ENCODE data around the gene FAM13A. TPM values are rescaled to one million over a fixed set of nuclear protein-coding genes. Genes with fewer than 3 reads are reported as not detected.

FAM13A gene
- total and polyA plus RNA-seq, 10 of the 15 experiments (the other 5 are each of a cell fraction or from before 2014, with no cell fraction given), result 0.05 to 1.8 (median 0.27) TPM; not detected in 1

- no peak for TF ChIP-seq ZZZ3 (IDR thresholded peaks at IDR 0.05; ENCODE audit: control insufficient read depth, insufficient read length, low read depth)
Measured at GRCh38 chr4:88908521-88908920, 148.5 kb downstream of the FAM13A start (continued).

GRCh38 chr4:88908003-88908402, 149.0 kb downstream of the FAM13A start:
- no peak for TF ChIP-seq CBX3 (IDR thresholded peaks at IDR 0.05; ENCODE audit: borderline replicate concordance, low read depth)
- no peak for TF ChIP-seq DPF2 (IDR thresholded peaks at IDR 0.05)
- TF ChIP-seq HDGF (IDR thresholded peaks at IDR 0.05), result no peak
- no peak for TF ChIP-seq JUND (IDR thresholded peaks at IDR 0.05; ENCODE audit: low read depth, low read length)
- no peak for TF ChIP-seq MAX (IDR thresholded peaks at IDR 0.05; ENCODE audit: low read depth, low read length)
- TF ChIP-seq IKZF1 (conservative IDR thresholded peaks at IDR 0.05), result no peak
- no peak for TF ChIP-seq FOS (IDR thresholded peaks at IDR 0.05; ENCODE audit: borderline replicate concordance, extremely low read depth, insufficient read length)
- no peak for TF ChIP-seq KAT2A (conservative IDR thresholded peaks at IDR 0.05; ENCODE audit: control insufficient read depth, low read depth, low read length)
- TF ChIP-seq NR2C2 (IDR thresholded peaks at IDR 0.05; ENCODE audit: borderline replicate concordance, control insufficient read depth, insufficient read length, low read depth), result no peak
- no peak for TF ChIP-seq MTA2 (IDR thresholded peaks at IDR 0.05; ENCODE audit: low read depth)
- no peak for TF ChIP-seq EZH2 (IDR thresholded peaks at IDR 0.05; ENCODE audit: borderline replicate concordance, control insufficient read depth, low read depth, low read length)
- no peak for TF ChIP-seq FOXM1 (IDR thresholded peaks at IDR 0.05; ENCODE audit: low read depth, low read length)
- no peak for TF ChIP-seq SMAD5 (IDR thresholded peaks at IDR 0.05; ENCODE audit: low read depth)
- TF ChIP-seq CEBPB (IDR thresholded peaks at IDR 0.05; ENCODE audit: borderline replicate concordance in 1 of 2, low read depth in 2 of 2, low read length in 2 of 2), result no peak
- TF ChIP-seq, protein P1, sequence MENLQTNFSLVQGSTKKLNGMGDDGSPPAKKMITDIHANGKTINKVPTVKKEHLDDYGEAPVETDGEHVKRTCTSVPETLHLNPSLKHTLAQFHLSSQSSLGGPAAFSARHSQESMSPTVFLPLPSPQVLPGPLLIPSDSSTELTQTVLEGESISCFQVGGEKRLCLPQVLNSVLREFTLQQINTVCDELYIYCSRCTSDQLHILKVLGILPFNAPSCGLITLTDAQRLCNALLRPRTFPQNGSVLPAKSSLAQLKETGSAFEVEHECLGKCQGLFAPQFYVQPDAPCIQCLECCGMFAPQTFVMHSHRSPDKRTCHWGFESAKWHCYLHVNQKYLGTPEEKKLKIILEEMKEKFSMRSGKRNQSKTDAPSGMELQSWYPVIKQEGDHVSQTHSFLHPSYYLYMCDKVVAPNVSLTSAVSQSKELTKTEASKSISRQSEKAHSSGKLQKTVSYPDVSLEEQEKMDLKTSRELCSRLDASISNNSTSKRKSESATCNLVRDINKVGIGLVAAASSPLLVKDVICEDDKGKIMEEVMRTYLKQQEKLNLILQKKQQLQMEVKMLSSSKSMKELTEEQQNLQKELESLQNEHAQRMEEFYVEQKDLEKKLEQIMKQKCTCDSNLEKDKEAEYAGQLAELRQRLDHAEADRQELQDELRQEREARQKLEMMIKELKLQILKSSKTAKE (IDR thresholded peaks at IDR 0.05; ENCODE audit: low read depth, poor library complexity, severe bottlenecking), result no peak
- TF ChIP-seq ZNF207 (IDR thresholded peaks at IDR 0.05; ENCODE audit: borderline replicate concordance), result no peak
- TF ChIP-seq RELA (IDR thresholded peaks at IDR 0.05; ENCODE audit: borderline replicate concordance, partially characterized antibody), result no peak
- TF ChIP-seq SUPT20H (IDR thresholded peaks at IDR 0.05; ENCODE audit: borderline replicate concordance, control insufficient read depth, low read depth, low read length), result no peak
- TF ChIP-seq PML (IDR thresholded peaks at IDR 0.05; ENCODE audit: low read length), result no peak
- ChIA-PET SMC1A (ENCODE audit: uncharacterized antibody, unreplicated experiment) (interaction anchor here (0.9 to 2.0 kb wide), 2 partner anchors 10 to 59 kb away, joined by 3 to 5 read pairs; no protein-coding TSS in a partner anchor), CTCF (no interaction called here), RAD21 (ENCODE audit: unreplicated experiment) (no interaction called here), POLR2A (no interaction called here)
- Histone ChIP-seq H3K4me3 (no peak overlapping the region), H3K9me3 (replicated peaks; ENCODE audit: control insufficient read depth, insufficient read depth, low read length) (no peaks in the 10 kb centered on the region), H3K4me1 (ENCODE audit: control insufficient read depth, insufficient read depth, low read length) (no peaks in the 10 kb centered on the region), H3K9ac (ENCODE audit: control insufficient read depth, insufficient read depth, low read length) (no peak overlapping the region), H2AFZ (ENCODE audit: control insufficient read depth, low read depth, low read length) (no peak overlapping the region), H3K27me3 (replicated peaks in 1 of 2; ENCODE audit: control insufficient read depth in 2 of 2, insufficient read depth in 2 of 2, low read length in 1 of 2) (no peaks in the 10 kb centered on the region), H3K79me2 (ENCODE audit: control insufficient read depth, insufficient read depth, low read length) (no peaks in the 10 kb centered on the region), H3K27ac (ENCODE audit: control insufficient read depth, insufficient read depth) (no peak overlapping the region), H3K4me2 (ENCODE audit: control insufficient read depth, insufficient read depth) (no peak overlapping the region), H4K20me1 (ENCODE audit: control insufficient read depth, insufficient read depth) (no peaks in the 10 kb centered on the region), H3K36me3 (ENCODE audit: control insufficient read depth in 2 of 2, insufficient read depth in 2 of 2, low read length in 1 of 2) (no peaks in the 10 kb centered on the region)
- no peak for ATAC-seq
- no peak for DNase-seq (ENCODE audit: low read depth, low spot score)
- FAIRE-seq, result no peak
- WGBS (ENCODE audit: insufficient coverage, insufficient replicate concordance, low lambda C conversion rate, missing lambda C conversion rate), result 0% methylated on average over 1 of the region's 1 CpG
- BruUV-seq (replicated peaks), result no TSS peak
- in situ Hi-C loops (cut with MboI), result no loop called here
- intact Hi-C loops (cut with micrococcal nuclease; ENCODE audit: unreplicated experiment), result no loop called here

Measured in GM12878 (cell line).